ENCODE results near the gene STK36.

The STK36 gene

DNA sequence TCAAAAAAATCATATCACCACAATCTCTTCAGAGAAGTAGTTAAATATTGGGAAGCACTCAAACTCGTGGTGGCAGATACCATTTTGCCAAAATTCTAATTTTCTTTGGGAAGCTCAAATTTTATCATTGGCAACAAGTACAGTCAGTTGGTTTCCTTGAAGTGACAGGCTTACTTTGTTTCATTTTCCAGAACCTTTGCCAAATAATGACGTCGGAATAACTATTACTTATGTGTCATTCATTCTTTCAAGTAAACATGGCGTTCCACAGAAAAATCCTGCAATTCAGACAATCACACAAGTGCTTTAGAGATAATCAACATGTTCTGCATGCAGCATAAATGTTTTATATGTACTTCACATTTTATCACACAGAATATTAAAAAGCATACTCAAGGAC lies 44.2 kb downstream of the STK36 start:
- no peak for TF ChIP-seq Cebpa-rat (IDR thresholded peaks at IDR 0.05)
- Histone ChIP-seq H3K4me3 (no peak overlapping the region), H3K4me1 (peaks cover 47% of the 10 kb centered on the region), H3K9me3 (no peaks in the 10 kb centered on the region), H3K4me2 (no peak overlapping the region), H3K36me3 (peaks cover 57% of the 10 kb centered on the region), H3K9ac (no peak overlapping the region), H3K27ac (no peak overlapping the region), H4K20me1 (peaks cover 56% of the 10 kb centered on the region), H3K27me3 (no peaks in the 10 kb centered on the region)

DNA sequence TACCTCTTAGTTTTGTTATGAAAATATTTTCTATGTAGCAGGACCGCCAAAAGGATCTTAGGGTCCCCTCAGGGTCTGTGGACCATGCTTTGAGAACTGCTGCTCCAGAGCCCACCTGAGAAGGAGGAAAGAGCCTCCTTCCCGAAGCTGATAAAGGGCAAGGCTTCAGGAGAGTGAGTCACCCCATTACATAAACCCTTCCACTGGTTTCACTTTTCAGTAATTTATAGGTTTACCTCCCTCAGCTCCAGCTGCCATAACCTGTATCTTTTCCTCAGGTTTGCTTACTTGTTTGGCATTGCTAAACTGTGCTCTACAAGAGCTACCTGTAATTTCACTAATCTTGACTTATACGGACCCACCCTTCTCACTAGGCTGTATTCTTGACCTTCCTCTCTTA lies 45.4 kb downstream of the STK36 start:
- peaks cover 38% of the 10 kb centered on the region for H3K4me1 ChIP-seq
- H3K27ac ChIP-seq, result no peak overlapping the region
- H3K36me3 ChIP-seq, result peaks cover 60% of the 10 kb centered on the region
- H3K4me2 ChIP-seq, result no peak overlapping the region
- H4K20me1 ChIP-seq, result peaks cover 68% of the 10 kb centered on the region
- no peak for TF ChIP-seq Cebpa-rat (IDR thresholded peaks at IDR 0.05)
- no peaks in the 10 kb centered on the region for H3K9me3 ChIP-seq
- no peaks in the 10 kb centered on the region for H3K27me3 ChIP-seq
- no peak overlapping the region for H3K9ac ChIP-seq
- no peak overlapping the region for H3K4me3 ChIP-seq

DNA sequence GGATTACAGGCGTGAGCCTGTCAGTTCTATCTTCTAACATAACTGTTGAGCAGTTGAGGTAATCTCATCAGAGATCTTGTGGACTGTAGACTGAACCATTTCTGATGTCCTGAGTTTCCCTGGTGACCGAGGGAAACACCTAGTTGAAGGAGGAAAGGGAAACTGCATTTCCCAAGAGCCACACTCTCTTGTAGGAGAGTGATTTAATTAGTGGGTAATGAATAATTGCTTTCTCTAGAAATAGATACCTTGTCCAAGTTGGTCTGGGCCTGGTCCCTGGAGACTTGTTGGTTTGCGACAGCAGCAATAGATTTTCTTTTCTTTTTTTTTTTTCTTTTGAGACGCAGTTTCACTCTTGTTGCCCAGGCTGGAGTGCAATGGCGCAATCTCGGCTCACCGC lies 46.2 kb downstream of the STK36 start:
- Histone ChIP-seq H3K27ac (no peak overlapping the region), H4K20me1 (peaks cover 72% of the 10 kb centered on the region), H3K4me1 (peaks cover 32% of the 10 kb centered on the region), H3K36me3 (peaks cover 60% of the 10 kb centered on the region), H3K9me3 (no peaks in the 10 kb centered on the region), H3K9ac (no peak overlapping the region), H3K4me3 (no peak overlapping the region), H3K4me2 (no peak overlapping the region), H3K27me3 (no peaks in the 10 kb centered on the region)
- TF ChIP-seq Cebpa-rat (IDR thresholded peaks at IDR 0.05), result no peak

DNA sequence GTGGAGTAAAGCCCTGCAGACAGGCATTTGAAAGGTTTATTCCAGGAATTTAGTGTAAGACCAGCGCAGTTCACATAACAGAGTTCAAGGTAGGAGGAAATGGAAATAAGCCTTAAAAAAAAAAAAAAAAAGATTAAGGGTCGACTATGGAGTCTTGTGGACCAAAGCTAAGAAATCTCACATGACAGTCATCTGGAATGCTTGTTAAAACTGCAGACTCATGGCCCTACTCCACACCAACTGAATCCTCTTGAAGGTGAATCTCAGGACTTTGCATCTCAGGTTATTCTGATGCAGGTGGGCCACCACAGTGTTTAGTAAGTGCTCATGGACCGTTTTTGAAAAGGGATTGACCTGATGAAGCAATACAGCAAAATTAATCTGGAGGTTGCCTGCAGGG lies 47.6 kb downstream of the STK36 start:
- H3K4me1 ChIP-seq, result peaks cover 27% of the 10 kb centered on the region; the same call in 1 of the 2 replicates
- H3K9ac ChIP-seq, result no peak overlapping the region
- H3K27ac ChIP-seq, result no peak overlapping the region
- no peak overlapping the region for H3K4me3 ChIP-seq
- H3K27me3 ChIP-seq, result no peaks in the 10 kb centered on the region
- H3K36me3 ChIP-seq, result peaks cover 60% of the 10 kb centered on the region
- no peak for TF ChIP-seq Cebpa-rat (IDR thresholded peaks at IDR 0.05)
- H3K4me2 ChIP-seq, result no peak overlapping the region
- H4K20me1 ChIP-seq, result peaks cover 68% of the 10 kb centered on the region
- 0 out of 2 replicates have a peak, but pooled peaks cover 3% of the 10 kb centered on the region for H3K9me3 ChIP-seq

DNA sequence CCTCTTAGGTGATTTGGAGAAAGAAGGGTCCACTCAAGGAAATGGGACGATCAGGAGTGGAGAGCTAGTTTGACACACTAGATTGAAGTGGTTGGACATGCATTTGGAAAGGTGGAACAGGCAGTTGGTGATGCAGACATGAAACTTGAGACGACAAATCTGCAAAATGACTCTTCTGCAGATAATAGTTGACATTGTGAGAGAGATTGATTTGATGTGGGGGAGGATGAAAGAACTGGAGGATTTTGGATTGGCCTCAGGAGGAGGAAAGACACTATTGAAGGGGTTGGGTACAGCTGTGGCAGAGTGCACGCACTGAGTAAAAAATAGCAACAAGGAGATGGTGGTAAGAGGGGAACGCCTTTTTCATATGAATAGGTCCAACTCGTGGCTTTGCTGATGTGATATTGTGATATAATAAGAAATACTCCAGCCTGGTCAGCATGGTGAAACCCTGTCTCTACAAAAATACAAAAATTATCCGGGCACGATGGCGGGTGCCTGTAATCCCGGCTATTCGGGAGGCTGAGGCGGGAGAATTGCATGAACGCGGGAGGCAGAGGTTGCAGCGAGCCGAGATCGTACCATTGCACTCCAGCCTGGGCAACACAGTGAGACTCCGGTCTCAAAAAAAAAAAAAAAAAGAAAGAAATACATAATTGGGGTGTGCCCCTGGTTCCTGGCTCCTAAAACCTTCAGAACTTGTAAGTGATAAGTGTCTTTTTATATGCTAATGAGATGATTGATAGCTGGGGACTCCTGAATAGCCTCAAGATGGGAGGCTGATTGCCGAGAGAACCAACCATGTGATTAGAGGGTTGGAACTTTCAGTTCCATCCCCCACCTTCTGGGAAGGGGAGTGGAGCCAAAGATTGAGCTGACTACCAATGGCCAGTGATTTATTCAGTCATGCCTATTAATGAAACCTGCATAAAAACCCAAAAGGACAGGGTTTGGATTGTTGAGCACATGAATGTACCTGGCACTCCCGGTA lies 48.5 kb downstream of the STK36 start:
- no peak overlapping the region for H3K27ac ChIP-seq
- no peaks in the 10 kb centered on the region for H3K27me3 ChIP-seq
- peaks cover 65% of the 10 kb centered on the region for H4K20me1 ChIP-seq
- peaks cover 65% of the 10 kb centered on the region for H3K36me3 ChIP-seq
- no peak for TF ChIP-seq Cebpa-rat (IDR thresholded peaks at IDR 0.05)
- H3K4me2 ChIP-seq, result no peak overlapping the region
- H3K4me3 ChIP-seq, result no peak overlapping the region
- H3K9ac ChIP-seq, result no peak overlapping the region
- peaks cover 12% of the 10 kb centered on the region for H3K9me3 ChIP-seq
- peaks cover 27% of the 10 kb centered on the region; the same call in 1 of the 2 replicates for H3K4me1 ChIP-seq

DNA sequence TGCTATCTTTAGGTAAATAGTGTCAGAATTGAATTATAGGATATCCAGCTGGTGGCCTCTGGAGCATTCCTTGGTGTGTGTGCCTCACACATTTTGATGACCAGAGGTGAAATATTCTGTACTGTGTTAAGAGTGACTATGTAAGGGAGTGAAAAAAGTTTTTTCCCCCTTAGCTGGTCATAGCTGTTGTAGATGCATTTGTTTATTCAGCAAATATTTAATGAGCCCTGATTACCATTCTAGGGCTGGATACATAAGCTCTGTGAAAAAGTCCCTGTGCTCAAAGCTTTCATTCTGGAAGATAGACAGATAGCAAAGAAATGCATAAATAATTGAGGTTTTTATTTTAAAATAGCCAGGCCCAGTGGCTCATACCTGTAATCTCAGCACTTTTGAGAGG lies 49.6 kb downstream of the STK36 start:
- no peak overlapping the region for H3K4me3 ChIP-seq
- peaks cover 23% of the 10 kb centered on the region for H3K9me3 ChIP-seq
- H3K27ac ChIP-seq, result no peak overlapping the region
- no peak overlapping the region for H3K9ac ChIP-seq
- H3K4me2 ChIP-seq, result no peak overlapping the region
- no peak for TF ChIP-seq Cebpa-rat (IDR thresholded peaks at IDR 0.05)
- peaks cover 65% of the 10 kb centered on the region for H3K36me3 ChIP-seq
- H3K27me3 ChIP-seq, result no peaks in the 10 kb centered on the region
- H4K20me1 ChIP-seq, result peaks cover 60% of the 10 kb centered on the region
- peaks cover 27% of the 10 kb centered on the region; the same call in 1 of the 2 replicates for H3K4me1 ChIP-seq

DNA sequence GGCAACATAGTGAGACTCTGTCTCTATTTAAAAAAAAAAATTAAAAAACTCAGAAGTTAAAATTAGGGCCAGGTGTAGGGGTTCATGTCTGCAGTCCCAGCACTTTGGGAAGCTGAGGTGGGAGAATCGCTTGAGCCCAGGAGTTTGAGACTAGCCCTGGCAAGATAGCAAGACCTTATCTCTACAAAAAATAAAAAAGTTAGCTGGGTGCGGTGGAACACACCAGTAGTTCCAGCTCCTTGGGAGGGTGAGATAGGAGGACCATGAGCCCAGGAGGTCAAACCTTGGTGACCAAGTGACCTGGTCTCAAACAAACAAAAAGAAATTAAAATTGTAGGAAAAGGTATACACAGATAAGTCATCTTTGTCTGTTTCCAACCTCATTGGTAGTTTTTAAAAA lies 50.0 kb downstream of the STK36 start:
- no peak overlapping the region for H3K4me3 ChIP-seq
- H3K27me3 ChIP-seq, result no peaks in the 10 kb centered on the region
- peaks cover 65% of the 10 kb centered on the region for H3K36me3 ChIP-seq
- H4K20me1 ChIP-seq, result peaks cover 60% of the 10 kb centered on the region
- no peak overlapping the region for H3K4me2 ChIP-seq
- peaks cover 27% of the 10 kb centered on the region; the same call in 1 of the 2 replicates for H3K4me1 ChIP-seq
- H3K9ac ChIP-seq, result no peak overlapping the region
- TF ChIP-seq Cebpa-rat (IDR thresholded peaks at IDR 0.05), result no peak
- no peak overlapping the region for H3K27ac ChIP-seq
- peaks cover 28% of the 10 kb centered on the region for H3K9me3 ChIP-seq

DNA sequence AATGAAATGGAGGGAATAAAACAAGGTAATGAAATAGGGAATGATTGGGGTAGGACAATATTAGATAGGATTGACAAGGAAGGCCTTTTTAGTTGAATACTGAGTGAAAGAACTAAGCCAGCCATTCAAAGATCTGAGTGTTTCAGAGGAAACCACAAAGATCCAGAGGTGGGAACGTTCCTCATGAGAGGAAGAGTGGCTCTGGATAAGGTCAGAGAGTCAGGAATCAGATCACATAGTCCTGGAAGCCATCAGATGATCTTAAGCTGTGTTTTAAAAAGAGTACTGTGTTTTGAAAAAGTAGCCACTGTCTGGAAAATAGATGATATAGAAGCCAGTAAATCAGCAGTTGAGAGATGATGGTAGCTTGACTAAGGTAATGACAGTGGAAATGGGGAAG lies 50.5 kb downstream of the STK36 start:
- H3K27me3 ChIP-seq, result no peaks in the 10 kb centered on the region
- TF ChIP-seq Cebpa-rat (IDR thresholded peaks at IDR 0.05), result no peak
- H3K4me3 ChIP-seq, result no peak overlapping the region
- H3K36me3 ChIP-seq, result peaks cover 65% of the 10 kb centered on the region
- H4K20me1 ChIP-seq, result peaks cover 60% of the 10 kb centered on the region
- peaks cover 32% of the 10 kb centered on the region for H3K9me3 ChIP-seq
- no peak overlapping the region for H3K9ac ChIP-seq
- no peak overlapping the region for H3K27ac ChIP-seq
- no peak overlapping the region for H3K4me2 ChIP-seq
- H3K4me1 ChIP-seq, result peaks cover 27% of the 10 kb centered on the region; the same call in 1 of the 2 replicates

DNA sequence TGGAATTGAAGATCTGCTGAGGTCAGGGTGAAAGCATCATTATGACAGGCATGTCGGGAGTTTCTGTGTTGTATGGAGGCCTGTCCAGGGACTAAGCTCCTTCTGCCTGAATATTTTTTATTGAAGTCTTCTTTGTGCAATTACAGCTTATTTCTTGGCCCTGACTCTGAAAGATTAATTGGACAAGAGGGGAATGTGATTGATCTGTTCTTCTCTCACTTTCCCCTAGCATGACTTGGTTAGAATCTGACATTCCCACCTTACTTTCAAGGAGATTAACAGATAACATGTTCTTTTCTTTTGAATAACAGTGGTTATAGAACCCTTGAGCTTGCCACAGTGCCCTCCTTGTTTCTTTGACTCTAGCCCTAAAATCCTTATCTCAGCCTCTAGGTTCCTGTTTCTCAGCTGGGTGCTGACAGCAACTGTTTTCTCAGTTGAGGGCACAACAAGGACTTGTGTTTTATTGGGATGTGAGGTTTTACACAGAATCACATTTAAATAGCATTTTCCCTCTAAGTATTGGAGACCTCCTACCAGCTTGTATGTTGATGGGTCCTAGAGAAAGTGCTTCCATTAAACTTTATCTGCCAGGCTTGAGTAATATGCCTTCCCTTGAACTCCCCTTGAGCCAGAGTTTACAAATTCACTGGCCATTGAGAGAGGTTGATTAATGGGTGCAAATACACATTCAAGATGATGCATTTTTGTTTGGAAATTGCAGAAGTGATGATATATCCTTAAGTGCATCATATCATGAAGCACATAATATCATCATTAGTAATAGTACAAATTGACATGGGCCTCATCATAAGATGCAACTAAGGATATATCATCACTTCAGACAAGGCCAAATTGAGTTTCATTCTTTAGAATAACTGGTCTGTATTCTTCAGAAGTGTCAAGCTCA lies 51.2 kb downstream of the STK36 start:
- Histone ChIP-seq H3K4me1 (peaks cover 21% of the 10 kb centered on the region; the same call in 1 of the 2 replicates), H3K9ac (no peak overlapping the region), H3K9me3 (peaks cover 36% of the 10 kb centered on the region), H3K27ac (no peak overlapping the region), H3K4me3 (no peak overlapping the region), H3K4me2 (no peak overlapping the region), H3K27me3 (no peaks in the 10 kb centered on the region), H3K36me3 (peaks cover 63% of the 10 kb centered on the region), H4K20me1 (peaks cover 56% of the 10 kb centered on the region)
- TF ChIP-seq Cebpa-rat (IDR thresholded peaks at IDR 0.05), result no peak

Data from BLaER1 (cell line).